Uterus (tissue), 2 donors: ENCODE data around the gene ZNF813.
"Not testable (repeated sequence)": the region's sequence is repeated elsewhere in the genome, so short reads cannot be mapped to it uniquely, and the experiment has no call there.

Experiments used
- CTCF ChIP-seq, 4 experiments: fragments of 200-600 bp in 2 of 4; fragments of 450-650 bp in 2 of 4; sonication (generic) in 2 of 4; IDR thresholded peaks; one replicate each; pipeline ENCODE4 v1.5.1; 2016 to 2019; ENCODE audit warnings: antibody characterized with exemption in 4 of 4, mild to moderate bottlenecking in 2 of 4, moderate library complexity in 1 of 4
- POLR2A ChIP-seq, 2 donors: fragments of 450-650 bp; IDR thresholded peaks; one replicate each; pipeline ENCODE4 v1.6.1; 2016; ENCODE audit warnings: antibody characterized with exemption in 2 of 2, mild to moderate bottlenecking in 1 of 2, moderate library complexity in 1 of 2

DNA sequence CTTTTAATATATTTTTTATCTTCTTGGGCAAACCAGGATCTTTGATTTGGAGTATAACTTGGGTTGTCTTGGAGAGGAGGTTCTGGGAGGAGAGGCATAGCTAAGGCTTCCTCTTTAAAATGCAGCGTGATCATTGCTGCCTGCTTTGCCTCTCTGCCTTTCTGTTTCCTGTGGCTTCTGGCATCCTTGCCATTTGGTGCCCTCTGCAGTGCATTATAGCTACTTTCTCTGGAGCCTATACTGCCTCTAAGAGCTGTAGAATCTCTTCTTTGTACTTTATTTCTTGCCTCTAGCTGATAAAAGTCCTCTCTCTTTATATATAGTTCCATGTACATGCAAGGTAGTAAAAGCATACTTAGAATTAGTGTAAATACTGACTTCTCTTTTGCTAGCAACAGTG, 7.3 kb downstream of the ZNF813 start:
- not testable (repeated sequence) for TF ChIP-seq CTCF, POLR2A (IDR thresholded peaks at IDR 0.05)
